SK-N-SH (cell line): Measurements from ENCODE around the gene OPRM1.

Experiments used
- RAD21 ChIP-seq: IDR thresholded peaks from 2 replicates; pipeline ENCODE4 v1.6.1; 2012; ENCODE audit warnings: mild to moderate bottlenecking, low read length
- TEAD4 ChIP-seq: IDR thresholded peaks from 2 replicates; pipeline ENCODE4 v1.4.0; 2012; ENCODE audit warnings: mild to moderate bottlenecking, borderline replicate concordance; ENCODE audit not compliant: insufficient read depth
- TF ChIP-seq, protein P1 (sequence below): fragments of 200-600 bp; sonication (generic); IDR thresholded peaks from 2 replicates; pipeline ENCODE4 v1.6.1; 2017; ENCODE audit warnings: antibody characterized with exemption, mild to moderate bottlenecking, moderate library complexity
- TF ChIP-seq, protein P2 (sequence below): fragments of 150-350 bp; IDR thresholded peaks from 2 replicates; pipeline ENCODE4 v1.6.1; 2016; ENCODE audit warnings: mild to moderate bottlenecking, low read depth, low read length

DNA sequence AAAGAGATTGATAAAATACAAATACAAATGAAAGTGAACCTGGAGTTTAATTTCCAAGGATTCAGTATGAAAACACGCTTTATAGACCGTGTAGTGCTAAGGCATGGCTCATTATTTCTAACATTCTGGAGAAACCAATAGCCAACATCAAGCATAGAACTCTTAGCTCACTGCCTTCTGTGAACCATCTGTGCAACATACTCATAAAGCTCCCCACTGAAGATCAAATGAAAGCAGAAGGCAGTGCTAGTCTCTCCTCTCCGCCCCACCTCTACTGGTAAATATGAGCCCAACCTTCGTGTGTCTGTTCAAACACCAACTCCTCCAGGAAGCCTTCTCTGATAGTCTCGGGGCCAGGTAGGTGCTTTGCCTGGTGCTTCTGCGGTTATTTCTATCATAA is 163.9 kb downstream of the OPRM1 start:
- TF ChIP-seq, protein P1, sequence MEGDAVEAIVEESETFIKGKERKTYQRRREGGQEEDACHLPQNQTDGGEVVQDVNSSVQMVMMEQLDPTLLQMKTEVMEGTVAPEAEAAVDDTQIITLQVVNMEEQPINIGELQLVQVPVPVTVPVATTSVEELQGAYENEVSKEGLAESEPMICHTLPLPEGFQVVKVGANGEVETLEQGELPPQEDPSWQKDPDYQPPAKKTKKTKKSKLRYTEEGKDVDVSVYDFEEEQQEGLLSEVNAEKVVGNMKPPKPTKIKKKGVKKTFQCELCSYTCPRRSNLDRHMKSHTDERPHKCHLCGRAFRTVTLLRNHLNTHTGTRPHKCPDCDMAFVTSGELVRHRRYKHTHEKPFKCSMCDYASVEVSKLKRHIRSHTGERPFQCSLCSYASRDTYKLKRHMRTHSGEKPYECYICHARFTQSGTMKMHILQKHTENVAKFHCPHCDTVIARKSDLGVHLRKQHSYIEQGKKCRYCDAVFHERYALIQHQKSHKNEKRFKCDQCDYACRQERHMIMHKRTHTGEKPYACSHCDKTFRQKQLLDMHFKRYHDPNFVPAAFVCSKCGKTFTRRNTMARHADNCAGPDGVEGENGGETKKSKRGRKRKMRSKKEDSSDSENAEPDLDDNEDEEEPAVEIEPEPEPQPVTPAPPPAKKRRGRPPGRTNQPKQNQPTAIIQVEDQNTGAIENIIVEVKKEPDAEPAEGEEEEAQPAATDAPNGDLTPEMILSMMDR, result no peak
- TF ChIP-seq TEAD4, result no peak
- TF ChIP-seq, protein P2, sequence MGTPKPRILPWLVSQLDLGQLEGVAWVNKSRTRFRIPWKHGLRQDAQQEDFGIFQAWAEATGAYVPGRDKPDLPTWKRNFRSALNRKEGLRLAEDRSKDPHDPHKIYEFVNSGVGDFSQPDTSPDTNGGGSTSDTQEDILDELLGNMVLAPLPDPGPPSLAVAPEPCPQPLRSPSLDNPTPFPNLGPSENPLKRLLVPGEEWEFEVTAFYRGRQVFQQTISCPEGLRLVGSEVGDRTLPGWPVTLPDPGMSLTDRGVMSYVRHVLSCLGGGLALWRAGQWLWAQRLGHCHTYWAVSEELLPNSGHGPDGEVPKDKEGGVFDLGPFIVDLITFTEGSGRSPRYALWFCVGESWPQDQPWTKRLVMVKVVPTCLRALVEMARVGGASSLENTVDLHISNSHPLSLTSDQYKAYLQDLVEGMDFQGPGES, result no peak
- TF ChIP-seq RAD21, result no peak
